Glomerular visceral epithelial cell (primary cell): ENCODE data around the gene PHOSPHO1.
"Not testable (repeated sequence)": the region's sequence is repeated elsewhere in the genome, so short reads cannot be mapped to it uniquely, and the experiment has no call there.

Experiments used
- DNase-seq: peaks from one replicate; pipeline ENCODE4 v3.0.0-alpha.2; 2016; ENCODE audit errors: extremely low spot score

The PHOSPHO1 gene

GRCh38 chr17:49230636-49231562 is at the start of gene PHOSPHO1:
Gene PHOSPHO1, minus strand, starts transcription at chr17:49230787. Its CDS starts 4,096 bp downstream, at chr17:49226691.
- peak; percentile 84 for DNase-seq

GRCh38 chr17:49280061-49280460 is 49.5 kb upstream of the PHOSPHO1 start:
- no peak for DNase-seq

- not testable (repeated sequence) for DNase-seq
These were observed 48.9 kb upstream of the PHOSPHO1 start for GRCh38 chr17:49279263-49280015.

GRCh38 chr17:49278076-49278475 is 47.5 kb upstream of the PHOSPHO1 start:
- no peak for DNase-seq

- no peak for DNase-seq
These were observed 47.1 kb upstream of the PHOSPHO1 start for GRCh38 chr17:49277638-49278037.

- not testable (repeated sequence) for DNase-seq
These were observed 45.4 kb upstream of the PHOSPHO1 start for GRCh38 chr17:49275981-49276380.

GRCh38 chr17:49269356-49269755 is 38.8 kb upstream of the PHOSPHO1 start:
- no peak for DNase-seq

GRCh38 chr17:49267912-49268311 is 37.3 kb upstream of the PHOSPHO1 start:
- DNase-seq, result no peak

- DNase-seq, result no peak
These were observed 35.6 kb upstream of the PHOSPHO1 start for GRCh38 chr17:49266233-49266632.

- not testable (repeated sequence) for DNase-seq
These were observed 31.0 kb upstream of the PHOSPHO1 start for GRCh38 chr17:49261540-49261939.

- no peak for DNase-seq
These were observed 30.3 kb upstream of the PHOSPHO1 start for GRCh38 chr17:49260817-49261291.

- peak; percentile 66 for DNase-seq
These were observed 29.6 kb upstream of the PHOSPHO1 start for GRCh38 chr17:49260011-49260816.

- DNase-seq, result no peak
These were observed 29.1 kb upstream of the PHOSPHO1 start for GRCh38 chr17:49259663-49260010.

GRCh38 chr17:49258394-49258793 is 27.8 kb upstream of the PHOSPHO1 start:
- DNase-seq, result no peak

- no peak for DNase-seq
These were observed 24.5 kb upstream of the PHOSPHO1 start for GRCh38 chr17:49255125-49255524.

GRCh38 chr17:49254066-49254465 is 23.5 kb upstream of the PHOSPHO1 start:
- no peak for DNase-seq

GRCh38 chr17:49252148-49252695 is 21.6 kb upstream of the PHOSPHO1 start:
- no peak for DNase-seq

GRCh38 chr17:49249890-49250522 is 19.4 kb upstream of the PHOSPHO1 start:
- DNase-seq, result no peak

- peak; percentile 67 for DNase-seq
These were observed 18.8 kb upstream of the PHOSPHO1 start for GRCh38 chr17:49249292-49249794.

- DNase-seq, result no peak
These were observed 17.4 kb upstream of the PHOSPHO1 start for GRCh38 chr17:49247944-49248343.

- no peak for DNase-seq
These were observed 14.3 kb upstream of the PHOSPHO1 start for GRCh38 chr17:49244839-49245238.
